Left renal cortex interstitium (tissue), 4 donors: Measurements from ENCODE around the gene MICB. TPM values are rescaled to one million over a fixed set of nuclear protein-coding genes. Genes with fewer than 3 reads are reported as not detected.
"Not testable (repeated sequence)": the region's sequence is repeated elsewhere in the genome, so short reads cannot be mapped to it uniquely, and the experiment has no call there.

ENCODE experiments used
- DNase-seq, 4 donors: peaks; one replicate each; pipeline ENCODE4 v3.0.0-alpha.2; 2013; ENCODE audit warnings: low read depth in 4 of 4, low spot score in 2 of 4, missing footprints in 1 of 4
- polyA plus RNA-seq, 4 donors: library from polyadenylated mRNA; unstranded; fragments of 120-200 nt; gene quantifications; one replicate each; pipeline ENCODE4 v1.2.1, GENCODE V29; 2013; ENCODE audit not compliant: insufficient read length in 4 of 4

MICB gene
- polyA plus RNA-seq, 4 donors: 0.45 to 1.8 (median 0.88) TPM

DNA sequence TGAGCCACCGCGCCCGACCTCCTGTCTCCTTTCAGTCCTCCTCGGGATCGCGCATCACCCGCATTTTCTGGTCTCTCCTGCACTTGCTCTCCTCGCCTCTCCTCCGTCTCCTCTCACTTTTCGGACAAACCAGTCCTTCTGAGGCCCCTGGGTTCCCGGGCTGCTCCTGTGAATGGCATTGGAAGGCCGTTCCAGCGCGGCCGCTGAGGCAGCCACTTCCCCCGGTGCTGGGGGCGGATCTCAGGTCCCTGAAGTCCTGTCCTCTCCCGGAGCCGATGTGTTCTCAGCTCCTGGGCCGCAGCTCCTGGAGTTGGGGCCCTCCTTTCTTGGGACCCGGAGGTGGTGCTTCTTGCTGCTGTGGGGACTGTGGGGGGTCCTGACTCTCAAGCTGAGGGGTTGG lies 803 bp downstream of the MICB start:
- no peak for DNase-seq

DNA sequence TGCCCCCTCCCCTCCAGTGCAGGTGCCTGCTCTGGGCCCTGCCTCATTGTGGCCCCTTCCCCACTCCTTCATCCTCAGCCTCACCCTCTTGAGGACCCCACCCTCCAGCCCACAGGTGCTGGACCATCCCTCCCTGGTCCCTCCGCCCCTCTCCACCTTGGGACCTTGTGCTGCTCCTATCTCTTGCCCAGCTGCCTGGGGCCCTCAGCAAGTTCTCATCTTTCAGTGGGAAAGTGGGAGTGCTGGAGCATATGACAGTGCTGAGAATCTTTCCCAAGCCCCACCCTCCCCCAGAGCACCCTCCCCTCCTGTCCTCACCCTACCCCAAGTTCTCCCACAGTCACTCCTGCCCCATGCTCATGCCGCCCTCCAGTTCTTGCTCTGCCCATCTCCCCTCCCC lies 1.7 kb downstream of the MICB start:
- not testable (repeated sequence) for DNase-seq

DNA sequence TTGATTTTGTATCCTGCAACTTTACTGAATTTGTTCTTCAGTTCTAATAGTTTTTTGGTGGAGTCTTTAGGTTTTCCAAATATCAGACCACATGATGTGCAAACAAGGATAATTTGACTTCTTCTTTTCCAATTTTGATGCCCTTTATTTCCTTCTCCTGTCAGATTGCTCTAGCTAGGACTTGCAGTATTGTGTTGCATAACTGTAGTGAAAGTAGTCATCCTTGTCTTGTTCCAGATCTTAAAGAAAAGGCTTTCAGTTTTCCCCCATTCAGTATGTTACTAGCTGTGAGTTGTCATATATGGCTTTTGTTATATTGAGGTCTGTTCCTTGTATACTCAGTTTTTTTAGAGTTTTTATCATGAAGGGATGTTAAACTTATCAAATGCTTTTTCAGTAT lies 4.6 kb downstream of the MICB start:
- no peak for DNase-seq

DNA sequence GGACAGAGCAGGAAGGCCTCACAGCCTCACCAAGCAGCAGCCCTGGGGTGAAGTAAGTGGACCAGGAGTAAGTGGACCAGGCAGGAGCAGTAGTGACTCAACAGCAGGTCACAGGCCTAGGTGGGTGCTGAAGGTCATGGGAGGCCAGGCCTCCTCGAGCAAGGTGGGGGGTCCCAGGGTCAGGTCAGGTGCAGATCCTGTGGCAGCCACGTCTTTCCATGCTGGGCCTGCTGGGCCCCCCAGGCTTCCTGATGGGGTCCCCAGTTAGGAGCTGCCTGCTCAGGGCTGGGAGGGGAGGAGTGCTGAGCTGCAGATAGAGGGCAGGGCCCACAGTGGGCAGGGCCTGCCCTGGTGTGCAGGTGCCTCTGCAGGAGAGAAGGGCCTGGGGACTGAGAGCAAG lies 11.1 kb downstream of the MICB start:
- DNase-seq: not testable (repeated sequence)

DNA sequence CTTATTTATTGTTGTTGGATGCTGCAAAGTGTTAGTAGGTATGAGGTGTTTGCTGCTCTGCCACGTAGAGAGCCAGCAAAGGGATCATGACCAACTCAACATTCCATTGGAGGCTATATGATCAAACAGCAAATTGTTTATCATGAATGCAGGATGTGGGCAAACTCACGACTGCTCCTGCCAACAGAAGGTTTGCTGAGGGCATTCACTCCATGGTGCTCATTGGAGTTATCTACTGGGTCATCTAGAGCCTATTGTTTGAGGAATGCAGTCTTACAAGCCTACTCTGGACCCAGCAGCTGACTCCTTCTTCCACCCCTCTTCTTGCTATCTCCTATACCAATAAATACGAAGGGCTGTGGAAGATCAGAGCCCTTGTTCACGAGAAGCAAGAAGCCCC lies 12.1 kb downstream of the MICB start:
- no peak for DNase-seq

DNA sequence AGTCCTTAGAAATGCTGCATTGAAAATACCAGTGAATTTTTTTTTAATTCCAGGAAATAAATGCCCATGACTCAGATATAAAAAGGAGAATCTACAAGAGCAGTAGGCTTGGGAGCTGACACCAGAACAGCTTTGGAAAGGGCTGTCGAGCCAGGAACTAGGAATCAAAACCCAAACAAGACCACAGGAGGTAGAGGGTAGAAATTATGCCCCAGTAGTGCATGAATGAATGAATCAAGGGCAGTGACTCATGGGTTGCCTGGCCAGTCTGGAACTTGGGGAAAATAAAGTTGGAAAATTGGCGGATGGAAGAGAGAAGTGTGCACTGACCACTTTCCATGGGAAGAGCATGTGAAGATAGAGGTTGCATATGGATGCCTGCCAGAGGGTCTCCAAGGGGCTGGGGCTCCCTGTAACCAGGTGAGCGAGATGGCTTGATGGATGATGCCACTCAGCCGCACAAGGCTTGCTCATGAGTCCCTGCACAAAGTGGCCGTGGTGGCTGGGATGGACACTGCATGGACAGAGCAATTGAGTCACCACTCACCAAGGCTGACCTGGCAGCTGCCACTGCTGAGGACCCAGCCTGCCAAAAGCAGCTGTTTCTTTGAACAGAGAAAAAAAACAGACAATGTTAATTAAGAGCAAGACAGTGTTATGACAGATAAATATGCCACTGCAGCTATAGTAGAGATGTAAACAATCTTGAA lies 15.7 kb downstream of the MICB start:
- DNase-seq: no peak

DNA sequence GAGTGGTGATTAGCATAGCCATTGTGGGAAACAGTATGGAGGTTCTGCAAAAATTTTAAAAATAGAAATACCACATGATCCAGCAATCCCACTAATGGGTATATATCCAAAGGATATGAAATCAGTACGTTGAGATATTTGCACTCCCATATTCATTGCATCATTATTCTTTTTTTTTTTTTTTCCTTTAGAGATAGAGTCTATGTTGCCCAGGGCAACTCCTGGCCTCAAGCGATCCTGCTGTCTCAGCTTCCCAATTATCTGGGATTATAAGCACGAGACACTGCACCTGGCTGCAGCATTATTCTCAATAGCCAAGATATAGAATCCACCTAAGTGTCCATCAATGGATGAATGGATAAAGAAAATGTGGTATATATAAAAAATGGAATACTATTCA lies 23.9 kb downstream of the MICB start:
- DNase-seq: no peak

DNA sequence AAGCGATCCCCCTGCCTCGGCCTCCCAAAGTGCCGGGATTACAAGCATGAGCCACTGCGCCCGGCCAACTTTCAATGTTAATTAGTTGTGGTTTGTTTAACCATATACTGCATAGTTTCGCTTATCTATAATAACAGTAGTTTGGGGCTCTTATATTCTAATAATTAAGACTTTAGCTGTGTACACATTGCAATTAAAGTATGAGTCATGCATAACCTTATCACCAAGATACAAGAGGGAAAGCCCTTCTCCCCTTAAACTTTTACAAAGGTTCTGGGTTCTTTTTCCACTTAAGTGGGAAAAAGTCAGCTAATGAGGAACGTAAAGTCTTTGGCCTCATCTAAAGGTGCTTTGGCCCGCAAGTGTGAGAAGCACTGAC lies 27.6 kb downstream of the MICB start:
- no peak for DNase-seq

DNA sequence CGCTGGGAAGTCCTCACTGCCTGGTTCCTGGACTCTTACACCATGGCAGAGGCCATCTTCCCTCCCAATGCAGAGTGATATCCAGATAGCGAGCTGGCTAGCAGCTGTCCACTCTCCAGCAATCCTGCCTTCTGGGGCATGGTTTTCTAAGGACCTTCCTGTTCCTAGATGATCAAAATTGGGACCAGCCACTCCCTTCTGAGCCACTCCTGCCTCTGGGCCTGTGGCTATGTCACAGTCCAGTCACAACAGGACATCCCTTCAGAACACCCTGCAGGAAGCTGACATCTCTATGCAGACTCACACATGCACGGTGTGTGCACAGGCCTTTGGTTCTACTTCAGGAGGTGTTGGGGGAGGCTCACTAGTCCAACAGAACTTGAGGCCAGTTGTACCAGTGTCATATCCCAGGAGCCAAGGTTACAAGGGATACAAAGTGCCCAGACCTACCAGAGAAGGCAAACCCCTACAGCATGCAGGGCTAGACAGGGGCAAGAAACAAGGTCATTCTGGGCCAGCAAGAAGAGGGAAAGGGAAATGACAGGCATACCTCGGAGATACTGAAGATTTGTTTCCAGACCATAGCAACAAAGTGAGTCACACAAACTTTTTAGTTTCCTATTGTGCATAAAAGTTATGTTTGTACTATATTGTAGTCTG lies 28.1 kb downstream of the MICB start:
- DNase-seq: no peak

DNA sequence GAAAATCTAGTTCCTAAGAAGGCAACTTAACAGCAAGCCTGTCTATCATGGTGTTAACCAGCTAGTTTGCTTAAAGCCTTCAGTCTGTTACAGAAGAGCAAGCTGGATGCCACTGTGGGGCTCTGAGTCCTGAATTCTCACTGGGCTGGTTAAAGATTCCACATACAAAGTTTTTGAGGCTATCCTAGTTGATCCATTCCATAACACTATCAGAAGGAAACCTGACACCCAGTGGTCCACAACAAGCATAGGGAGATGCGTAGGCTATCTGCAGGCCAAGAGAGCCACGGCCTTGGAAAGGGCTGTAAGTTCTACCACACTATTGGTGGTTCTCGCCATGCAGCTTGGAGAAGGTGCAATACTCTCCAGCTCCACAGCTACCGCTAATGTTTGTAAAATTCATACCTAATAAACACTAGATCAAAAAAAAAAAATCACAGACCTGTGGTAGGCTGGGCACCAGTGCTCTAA lies 30.4 kb downstream of the MICB start:
- no peak for DNase-seq

DNA sequence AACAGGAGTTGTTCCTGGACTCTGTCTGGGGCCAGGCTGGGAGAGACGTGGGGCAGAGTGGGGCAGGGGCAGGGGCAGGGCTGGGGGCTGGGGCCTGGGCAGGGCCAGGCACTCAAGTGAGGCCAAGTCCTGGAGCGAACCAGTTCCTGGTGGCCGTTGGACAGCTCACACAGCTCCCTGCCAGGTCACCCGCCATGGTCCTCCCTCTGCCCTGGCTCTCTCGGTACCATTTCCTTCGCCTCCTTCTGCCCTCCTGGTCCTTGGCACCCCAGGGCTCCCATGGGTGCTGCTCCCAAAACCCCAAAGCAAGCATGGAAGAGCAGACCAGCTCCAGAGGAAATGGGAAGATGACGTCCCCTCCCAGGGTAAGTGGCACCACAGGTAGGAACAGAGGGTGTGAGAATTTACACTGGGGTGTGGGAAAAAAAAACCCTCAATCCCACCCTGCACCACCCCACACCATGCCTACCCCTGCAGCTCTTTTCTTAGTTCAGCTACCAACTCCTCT lies 30.9 kb downstream of the MICB start, which contains the start of gene MCCD1:
Gene MCCD1, plus strand, starts transcription at position 142 of the 508 bp plus-strand sequence. Its CDS starts 53 bp downstream, at position 195.
- no peak for DNase-seq

DNA sequence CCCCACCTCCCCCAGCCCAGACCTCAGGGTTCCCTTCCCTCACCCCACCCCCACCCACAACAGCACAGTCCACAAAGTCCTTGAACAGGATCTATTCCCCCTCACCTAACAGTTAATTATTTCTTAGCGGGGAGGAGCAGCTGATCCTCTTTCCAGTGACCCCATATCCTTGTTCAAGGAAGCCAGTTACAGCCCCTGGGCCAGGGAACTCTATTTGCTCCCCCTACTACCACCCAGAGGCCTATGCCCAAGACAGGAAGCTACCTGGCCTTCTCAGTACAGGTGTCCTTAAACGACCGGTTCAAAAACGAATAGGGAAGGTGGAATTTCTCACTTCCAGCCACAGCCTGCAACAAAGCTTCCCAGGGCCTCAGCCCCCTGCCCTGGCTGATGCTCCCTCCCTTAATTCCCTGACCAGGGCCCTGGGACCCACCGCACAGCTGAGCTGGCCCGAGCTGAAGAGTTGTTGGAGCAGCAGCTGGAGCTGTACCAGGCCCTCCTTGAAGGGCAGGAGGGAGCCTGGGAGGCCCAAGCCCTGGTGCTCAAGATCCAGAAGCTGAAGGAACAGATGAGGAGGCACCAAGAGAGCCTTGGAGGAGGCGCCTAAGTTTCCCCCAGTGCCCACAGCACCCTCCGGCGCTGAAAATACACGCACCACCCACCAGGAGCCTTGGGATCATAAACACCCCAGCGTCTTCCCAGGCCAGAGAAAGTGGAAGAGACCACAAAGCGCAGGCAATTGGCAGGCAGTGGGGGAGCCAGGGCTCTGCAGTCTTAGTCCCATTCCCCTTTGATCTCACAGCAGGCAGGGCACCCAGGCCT lies 31.6 kb downstream of the MICB start:
- DNase-seq: no peak

DNA sequence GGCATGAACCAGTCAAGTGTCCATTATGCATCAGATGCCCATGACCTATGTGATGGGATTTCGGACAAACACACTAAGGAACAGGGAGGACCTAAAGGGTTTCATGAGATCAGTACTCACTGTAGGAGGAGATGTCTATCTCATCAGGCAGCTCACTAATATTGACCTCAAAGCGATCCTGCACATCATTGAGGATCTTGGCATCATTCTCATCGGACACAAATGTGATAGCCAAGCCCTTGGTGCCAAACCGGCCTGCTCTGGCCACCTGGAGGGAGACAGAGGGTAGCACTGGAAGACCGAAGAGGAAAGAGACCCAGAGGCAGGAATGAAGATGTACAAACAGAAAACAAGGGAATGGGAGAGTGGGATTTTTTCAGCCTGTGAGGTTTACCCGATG lies 32.7 kb downstream of the MICB start:
- DNase-seq: no peak

DNA sequence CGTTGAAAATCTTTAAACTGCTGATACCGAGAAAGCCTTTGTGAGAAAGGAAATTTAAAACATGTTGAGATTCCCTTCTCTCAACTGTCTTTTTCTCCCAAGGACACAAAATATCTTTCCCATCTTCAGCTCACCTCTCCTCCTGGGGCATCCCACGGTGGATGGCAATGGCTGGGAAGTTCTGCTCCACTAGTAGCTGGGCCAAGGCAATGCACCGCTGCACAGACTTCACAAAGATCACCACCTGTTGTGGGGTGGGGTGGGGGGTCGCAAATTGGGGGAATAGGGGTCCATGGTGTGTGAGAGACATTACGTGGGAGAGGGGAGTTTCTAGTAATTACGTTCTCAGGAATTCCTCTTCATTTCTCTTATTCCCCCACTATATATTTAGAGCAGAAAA lies 33.2 kb downstream of the MICB start:
- no peak for DNase-seq

DNA sequence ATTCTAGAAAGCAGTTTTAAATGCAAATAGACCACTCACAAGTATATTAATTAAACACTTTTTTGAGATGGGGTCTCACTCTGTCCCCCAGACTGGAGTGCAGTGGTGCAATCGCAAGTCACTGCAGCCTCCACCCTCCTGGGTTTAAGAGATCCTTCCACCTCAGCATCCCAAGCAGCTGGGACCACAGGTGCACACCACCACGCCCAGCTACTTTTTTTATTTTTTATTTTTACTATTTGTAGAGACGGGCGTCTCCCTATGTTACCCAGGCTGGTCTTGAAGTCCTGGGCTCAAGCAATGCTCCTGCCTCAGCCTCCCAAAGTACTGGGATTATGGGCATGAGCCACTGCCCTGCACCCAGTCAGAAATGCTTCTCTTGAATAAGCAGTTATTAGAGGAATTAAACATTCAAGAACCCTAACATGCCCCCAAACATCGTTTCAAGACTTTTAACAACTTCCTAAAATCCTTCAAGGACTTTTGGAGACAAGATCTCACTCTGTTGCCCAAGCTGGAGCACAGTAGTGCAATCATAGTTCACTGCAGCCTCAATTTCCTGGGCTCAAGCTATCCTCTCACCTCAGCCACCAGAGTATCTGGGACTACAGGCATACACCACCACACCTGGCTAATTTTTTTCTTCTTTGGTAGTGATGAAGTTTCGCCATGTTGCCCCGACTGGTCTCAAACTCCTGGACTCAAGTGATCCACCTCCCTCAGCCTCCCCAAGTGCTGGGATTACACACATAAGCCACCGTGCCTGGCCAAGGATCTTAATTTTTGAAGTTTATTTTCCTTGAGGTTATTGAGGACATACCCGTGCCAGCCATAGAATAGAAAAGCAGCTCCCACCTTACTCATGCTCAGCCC lies 34.1 kb downstream of the MICB start:
- no peak for DNase-seq

DNA sequence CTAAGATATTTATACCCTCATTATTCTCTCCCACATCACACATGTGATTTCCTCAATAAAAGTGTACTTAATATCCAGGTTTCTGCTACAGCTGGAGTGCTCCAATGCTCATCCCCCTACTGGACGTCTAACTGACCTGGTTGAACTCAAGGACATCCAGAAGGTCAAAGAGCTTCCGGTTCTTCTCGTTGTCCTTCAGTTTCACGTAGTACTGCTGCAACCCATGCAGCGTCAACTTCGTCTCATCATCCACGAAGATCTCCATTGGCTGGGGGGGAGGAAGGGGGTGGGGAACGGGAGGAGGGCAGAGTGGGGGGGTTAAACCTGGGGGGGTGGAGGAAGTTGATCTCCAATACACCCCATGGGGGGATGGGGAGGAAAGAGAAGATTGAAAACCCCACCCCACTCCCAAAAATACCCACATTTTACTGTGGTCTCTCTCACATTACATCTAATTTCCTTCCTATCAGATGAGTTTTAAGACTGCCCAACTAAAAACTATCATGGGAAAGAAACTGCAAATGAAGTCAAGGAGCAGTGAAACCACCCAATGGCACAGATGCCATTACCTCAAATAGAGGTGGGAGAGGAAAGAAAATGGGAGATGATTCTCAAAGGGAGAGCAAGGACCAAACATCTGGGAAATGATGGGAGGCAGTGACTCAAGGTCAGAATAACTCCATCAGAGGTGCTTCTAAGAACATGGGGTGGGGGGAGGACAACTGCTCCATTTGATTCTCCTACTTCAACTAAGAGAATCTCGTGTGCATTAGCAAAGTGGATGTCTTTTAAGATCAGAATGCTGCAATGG lies 34.9 kb downstream of the MICB start:
- no peak for DNase-seq

DNA sequence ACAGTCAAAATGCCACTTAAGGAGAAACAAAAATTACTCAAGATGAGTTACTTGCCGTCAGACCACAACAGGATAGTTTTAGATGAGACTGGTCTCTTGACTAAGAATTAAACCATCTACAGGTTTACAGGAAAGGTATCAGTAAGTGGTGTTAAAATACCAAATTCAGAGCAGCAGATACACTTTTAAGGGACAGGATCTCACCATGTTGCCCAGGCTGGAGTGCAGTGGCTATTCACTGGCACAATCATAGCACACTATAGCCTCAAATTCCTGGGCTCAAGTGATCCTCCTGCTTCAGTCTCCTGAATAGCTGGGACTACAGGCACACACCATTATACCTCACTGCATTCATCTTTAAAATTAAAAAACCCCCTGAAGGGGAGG lies 35.5 kb downstream of the MICB start:
- DNase-seq: no peak

DNA sequence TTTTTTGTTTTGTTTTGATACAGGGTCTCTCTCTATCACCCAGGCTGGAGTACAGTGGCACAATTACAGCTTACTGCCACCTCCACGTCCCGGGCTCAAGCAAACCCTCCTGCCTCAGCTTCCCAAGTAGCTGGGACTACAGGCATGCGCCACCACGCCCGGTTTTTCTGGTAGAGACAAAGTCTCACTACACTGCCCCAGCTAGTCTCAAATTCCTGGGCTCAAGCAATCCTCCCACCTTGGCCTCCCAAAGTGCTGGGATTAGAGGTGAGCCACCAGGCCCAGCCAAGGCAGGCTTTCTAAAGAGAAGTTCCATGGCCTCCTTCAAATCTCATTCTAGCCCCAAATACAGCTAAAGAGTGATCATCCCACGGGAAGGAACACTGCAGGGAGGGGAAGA lies 36.1 kb downstream of the MICB start:
- no peak for DNase-seq

DNA sequence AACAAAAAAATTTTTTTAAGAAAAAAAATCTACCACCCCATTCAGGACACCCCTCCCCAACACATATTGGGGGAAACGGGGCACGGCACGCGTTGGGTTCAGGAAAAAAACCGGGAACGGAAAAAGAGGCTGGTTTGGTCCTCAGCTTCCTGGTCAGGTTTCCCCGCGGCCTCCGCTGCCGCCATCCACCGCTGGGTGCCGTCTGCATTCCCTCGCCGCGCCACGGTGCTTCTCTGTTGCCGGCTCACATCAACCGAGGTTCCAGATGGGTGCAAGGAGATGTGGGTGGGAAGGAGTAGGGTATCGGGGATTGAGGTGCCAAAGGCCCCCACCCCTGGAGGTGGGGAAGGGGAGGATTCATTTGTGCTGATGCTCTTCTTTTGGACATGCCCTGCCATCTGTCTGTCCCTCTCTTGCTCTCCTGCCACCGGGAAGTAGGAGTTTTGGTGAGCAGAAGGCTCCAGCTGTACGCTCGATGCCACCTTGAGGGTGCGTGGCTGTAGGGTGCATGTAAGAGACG lies 36.6 kb downstream of the MICB start:
- no peak for DNase-seq
